SK-N-SH treated with all-trans-retinoic acid at 6 μM for 48 hours (cell line): ENCODE results near the gene FUT1.
"Not testable (repeated sequence)": the region's sequence is repeated elsewhere in the genome, so short reads cannot be mapped to it uniquely, and the experiment has no call there.

Experiments used
- ARNTL ChIP-seq: fragments of 450-650 bp; formaldehyde crosslinking; IDR thresholded peaks from 2 replicates; pipeline ENCODE4 v1.5.0; 2020; ENCODE audit warnings: low read depth, mild to moderate bottlenecking, moderate library complexity, borderline replicate concordance
- TF ChIP-seq, protein P1 (sequence below): fragments of 250-450 bp; sonication (Bioruptor Pico); IDR thresholded peaks from 2 replicates; pipeline ENCODE4 v1.8.0; 2021; ENCODE audit warnings: low read depth, mild to moderate bottlenecking, moderate library complexity, borderline replicate concordance

GRCh38 chr19:48718106-48718505 lies 34.3 kb downstream of the FUT1 start:
- TF ChIP-seq, protein P1, sequence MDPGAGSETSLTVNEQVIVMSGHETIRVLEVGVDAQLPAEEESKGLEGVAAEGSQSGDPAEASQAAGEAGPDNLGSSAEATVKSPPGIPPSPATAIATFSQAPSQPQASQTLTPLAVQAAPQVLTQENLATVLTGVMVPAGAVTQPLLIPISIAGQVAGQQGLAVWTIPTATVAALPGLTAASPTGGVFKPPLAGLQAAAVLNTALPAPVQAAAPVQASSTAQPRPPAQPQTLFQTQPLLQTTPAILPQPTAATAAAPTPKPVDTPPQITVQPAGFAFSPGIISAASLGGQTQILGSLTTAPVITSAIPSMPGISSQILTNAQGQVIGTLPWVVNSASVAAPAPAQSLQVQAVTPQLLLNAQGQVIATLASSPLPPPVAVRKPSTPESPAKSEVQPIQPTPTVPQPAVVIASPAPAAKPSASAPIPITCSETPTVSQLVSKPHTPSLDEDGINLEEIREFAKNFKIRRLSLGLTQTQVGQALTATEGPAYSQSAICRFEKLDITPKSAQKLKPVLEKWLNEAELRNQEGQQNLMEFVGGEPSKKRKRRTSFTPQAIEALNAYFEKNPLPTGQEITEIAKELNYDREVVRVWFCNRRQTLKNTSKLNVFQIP (CRISPR knock-in tag) = not testable (repeated sequence)
- not testable (repeated sequence) for TF ChIP-seq ARNTL (CRISPR knock-in tag)
